ENCODE results near the gene TPRG1L.

DNA sequence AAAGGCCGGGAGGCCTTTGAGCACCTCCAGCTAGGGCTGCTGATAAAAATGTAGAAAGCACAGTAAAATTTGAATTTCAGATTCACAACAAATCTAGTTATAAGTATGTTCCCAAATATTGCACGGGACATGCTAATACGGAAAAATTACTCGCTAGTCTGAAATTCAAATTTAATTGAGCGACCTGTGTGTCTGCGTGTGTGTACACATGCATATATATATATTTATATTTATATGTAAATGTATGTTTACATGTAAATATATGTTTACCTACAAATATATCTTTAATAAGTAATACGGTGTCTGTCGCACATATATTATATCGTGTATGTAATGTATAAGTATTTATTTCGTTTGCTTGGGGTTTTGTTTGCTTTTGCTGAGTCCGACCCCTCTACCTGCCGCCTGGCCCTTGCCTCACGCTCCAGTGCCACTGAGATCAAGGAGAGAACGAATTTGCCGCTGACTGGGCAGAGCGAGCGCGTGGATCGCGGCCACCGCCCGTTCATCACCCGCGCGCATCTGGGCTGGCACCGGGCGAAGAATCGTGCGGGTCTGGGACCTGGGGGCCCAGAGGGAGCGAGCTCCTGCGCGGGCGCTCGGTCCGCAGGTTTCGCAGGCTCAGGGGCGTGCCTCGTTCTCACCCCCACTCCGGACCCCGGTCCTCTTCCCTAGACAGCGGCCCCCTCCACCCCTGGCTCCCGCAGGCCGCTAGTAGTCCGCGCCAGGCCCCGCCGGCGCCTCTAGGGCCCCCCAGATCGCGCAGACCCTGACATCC, 25.6 kb downstream of the TPRG1L start:
- TF ChIP-seq, protein P1, sequence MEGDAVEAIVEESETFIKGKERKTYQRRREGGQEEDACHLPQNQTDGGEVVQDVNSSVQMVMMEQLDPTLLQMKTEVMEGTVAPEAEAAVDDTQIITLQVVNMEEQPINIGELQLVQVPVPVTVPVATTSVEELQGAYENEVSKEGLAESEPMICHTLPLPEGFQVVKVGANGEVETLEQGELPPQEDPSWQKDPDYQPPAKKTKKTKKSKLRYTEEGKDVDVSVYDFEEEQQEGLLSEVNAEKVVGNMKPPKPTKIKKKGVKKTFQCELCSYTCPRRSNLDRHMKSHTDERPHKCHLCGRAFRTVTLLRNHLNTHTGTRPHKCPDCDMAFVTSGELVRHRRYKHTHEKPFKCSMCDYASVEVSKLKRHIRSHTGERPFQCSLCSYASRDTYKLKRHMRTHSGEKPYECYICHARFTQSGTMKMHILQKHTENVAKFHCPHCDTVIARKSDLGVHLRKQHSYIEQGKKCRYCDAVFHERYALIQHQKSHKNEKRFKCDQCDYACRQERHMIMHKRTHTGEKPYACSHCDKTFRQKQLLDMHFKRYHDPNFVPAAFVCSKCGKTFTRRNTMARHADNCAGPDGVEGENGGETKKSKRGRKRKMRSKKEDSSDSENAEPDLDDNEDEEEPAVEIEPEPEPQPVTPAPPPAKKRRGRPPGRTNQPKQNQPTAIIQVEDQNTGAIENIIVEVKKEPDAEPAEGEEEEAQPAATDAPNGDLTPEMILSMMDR (IDR thresholded peaks at IDR 0.05; ENCODE audit: low read length) = no peak
- TF ChIP-seq EZH2 (IDR thresholded peaks at IDR 0.05; ENCODE audit: borderline replicate concordance, low read length) = no peak

All from OCI-LY1 (cell line).